ENCODE data around the gene BIRC3.

DNA sequence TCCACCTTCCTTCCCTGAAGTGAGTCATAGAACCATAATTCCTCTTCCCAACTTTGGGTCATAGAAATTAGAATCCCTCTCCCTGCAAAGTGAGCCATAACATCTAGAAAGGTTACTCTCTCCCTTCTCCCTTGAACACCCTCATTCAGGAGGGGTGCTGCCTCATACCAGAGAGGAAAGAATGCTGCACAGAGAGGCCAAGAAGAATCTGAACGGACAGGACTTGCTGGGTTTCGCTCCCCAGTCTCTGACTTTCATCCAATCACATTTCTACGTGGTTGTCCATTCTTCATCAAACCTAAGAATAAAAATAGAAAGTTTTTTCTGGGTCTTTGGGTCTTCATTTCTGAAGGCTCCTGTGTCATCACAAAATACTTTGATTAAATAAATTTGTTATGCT lies 31.0 kb upstream of the BIRC3 start:
- TF ChIP-seq, protein P1, sequence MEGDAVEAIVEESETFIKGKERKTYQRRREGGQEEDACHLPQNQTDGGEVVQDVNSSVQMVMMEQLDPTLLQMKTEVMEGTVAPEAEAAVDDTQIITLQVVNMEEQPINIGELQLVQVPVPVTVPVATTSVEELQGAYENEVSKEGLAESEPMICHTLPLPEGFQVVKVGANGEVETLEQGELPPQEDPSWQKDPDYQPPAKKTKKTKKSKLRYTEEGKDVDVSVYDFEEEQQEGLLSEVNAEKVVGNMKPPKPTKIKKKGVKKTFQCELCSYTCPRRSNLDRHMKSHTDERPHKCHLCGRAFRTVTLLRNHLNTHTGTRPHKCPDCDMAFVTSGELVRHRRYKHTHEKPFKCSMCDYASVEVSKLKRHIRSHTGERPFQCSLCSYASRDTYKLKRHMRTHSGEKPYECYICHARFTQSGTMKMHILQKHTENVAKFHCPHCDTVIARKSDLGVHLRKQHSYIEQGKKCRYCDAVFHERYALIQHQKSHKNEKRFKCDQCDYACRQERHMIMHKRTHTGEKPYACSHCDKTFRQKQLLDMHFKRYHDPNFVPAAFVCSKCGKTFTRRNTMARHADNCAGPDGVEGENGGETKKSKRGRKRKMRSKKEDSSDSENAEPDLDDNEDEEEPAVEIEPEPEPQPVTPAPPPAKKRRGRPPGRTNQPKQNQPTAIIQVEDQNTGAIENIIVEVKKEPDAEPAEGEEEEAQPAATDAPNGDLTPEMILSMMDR (IDR thresholded peaks at IDR 0.05) = no peak
- TF ChIP-seq POLR2AphosphoS5 (IDR thresholded peaks at IDR 0.05) (no peak), POLR2A (IDR thresholded peaks at IDR 0.05) (no peak)

Data from breast epithelium (tissue), 3 donors.